Coronary artery (tissue), 2 donors: ENCODE data around the gene LRRFIP1.

Source experiments
- DNase-seq: peaks from one replicate; pipeline ENCODE4 v3.0.0-alpha.2; 2017; ENCODE audit warnings: low spot score
- H3K27ac ChIP-seq, 2 donors: fragments of 200-600 bp; sonication (generic); one replicate each; pipeline ENCODE4 v1.5.1; 2016 to 2019
- H3K4me3 ChIP-seq: fragments of 200-600 bp; sonication (generic); 2 replicates; pipeline ENCODE4 v1.5.1; 2016; ENCODE audit warnings: mild to moderate bottlenecking, moderate library complexity
- TF ChIP-seq, protein P1 (sequence below): fragments of 200-600 bp; sonication (generic); IDR thresholded peaks from one replicate; pipeline ENCODE4 v1.5.1; 2019; ENCODE audit warnings: antibody characterized with exemption

LRRFIP1 gene

GRCh38 chr2:237786936-237787335, 159.5 kb downstream of the LRRFIP1 start:
- DNase-seq: no peak
- TF ChIP-seq, protein P1, sequence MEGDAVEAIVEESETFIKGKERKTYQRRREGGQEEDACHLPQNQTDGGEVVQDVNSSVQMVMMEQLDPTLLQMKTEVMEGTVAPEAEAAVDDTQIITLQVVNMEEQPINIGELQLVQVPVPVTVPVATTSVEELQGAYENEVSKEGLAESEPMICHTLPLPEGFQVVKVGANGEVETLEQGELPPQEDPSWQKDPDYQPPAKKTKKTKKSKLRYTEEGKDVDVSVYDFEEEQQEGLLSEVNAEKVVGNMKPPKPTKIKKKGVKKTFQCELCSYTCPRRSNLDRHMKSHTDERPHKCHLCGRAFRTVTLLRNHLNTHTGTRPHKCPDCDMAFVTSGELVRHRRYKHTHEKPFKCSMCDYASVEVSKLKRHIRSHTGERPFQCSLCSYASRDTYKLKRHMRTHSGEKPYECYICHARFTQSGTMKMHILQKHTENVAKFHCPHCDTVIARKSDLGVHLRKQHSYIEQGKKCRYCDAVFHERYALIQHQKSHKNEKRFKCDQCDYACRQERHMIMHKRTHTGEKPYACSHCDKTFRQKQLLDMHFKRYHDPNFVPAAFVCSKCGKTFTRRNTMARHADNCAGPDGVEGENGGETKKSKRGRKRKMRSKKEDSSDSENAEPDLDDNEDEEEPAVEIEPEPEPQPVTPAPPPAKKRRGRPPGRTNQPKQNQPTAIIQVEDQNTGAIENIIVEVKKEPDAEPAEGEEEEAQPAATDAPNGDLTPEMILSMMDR: no peak
- Histone ChIP-seq H3K27ac (no peak overlapping the region), H3K4me3 (no peak overlapping the region)

- Histone ChIP-seq H3K27ac (no peak overlapping the region), H3K4me3 (no peak overlapping the region)
- DNase-seq: no peak
- TF ChIP-seq, protein P1: no peak
Measured at GRCh38 chr2:237790353-237790752, 163.0 kb downstream of the LRRFIP1 start.

DNA sequence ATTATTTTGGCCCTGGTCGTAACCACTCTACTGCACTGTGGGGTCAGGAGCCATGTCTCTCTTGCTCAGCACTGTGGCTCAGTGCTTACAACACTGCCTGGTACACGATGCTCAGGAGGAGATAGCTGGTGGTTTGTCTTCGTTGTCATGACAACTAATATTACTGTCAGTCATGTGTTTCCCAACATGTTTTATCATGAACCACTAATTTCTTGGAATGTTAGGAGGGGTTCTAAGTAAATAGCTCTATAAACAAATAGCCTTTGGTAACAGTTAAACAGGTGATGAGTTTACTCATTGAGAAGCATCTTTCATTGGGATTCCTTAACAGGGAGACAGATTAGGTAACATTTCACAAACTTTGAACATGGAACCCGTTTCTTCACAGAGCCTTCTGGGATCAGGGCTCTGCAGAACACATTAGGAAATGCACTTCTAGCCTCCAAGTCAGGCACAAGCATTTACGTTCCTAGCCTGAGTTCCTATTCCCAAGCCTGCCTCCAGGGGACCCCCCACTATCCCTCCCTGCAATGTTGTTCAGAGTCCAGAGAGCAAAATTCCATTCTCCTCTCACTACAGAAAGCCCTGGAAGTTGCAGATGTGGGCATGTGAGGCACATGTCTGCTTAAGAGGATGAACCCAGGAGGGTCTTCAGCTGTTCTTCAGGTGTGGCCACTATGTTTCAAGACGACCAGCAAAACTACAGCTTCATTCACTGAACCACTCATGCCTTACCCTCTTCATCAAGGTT, 164.8 kb downstream of the LRRFIP1 start:
- Histone ChIP-seq H3K4me3 (no peak overlapping the region), H3K27ac (no peak overlapping the region)
- TF ChIP-seq, protein P1: no peak
- DNase-seq: no peak

GRCh38 chr2:237797253-237797652, 169.9 kb downstream of the LRRFIP1 start:
- TF ChIP-seq, protein P1: no peak
- Histone ChIP-seq H3K4me3 (no peak overlapping the region), H3K27ac (no peak overlapping the region)
- DNase-seq: no peak

GRCh38 chr2:237798236-237799059, 171.1 kb downstream of the LRRFIP1 start, which contains the start of gene RBM44:
Gene RBM44, plus strand, starts transcription at chr2:237798779. Its CDS starts 14,831 bp downstream, at chr2:237813610.
- no peak within 1 kb of the TSS for H3K27ac ChIP-seq
- DNase-seq: no peak
- no peak within 1 kb of the TSS for H3K4me3 ChIP-seq
- TF ChIP-seq, protein P1: no peak

DNA sequence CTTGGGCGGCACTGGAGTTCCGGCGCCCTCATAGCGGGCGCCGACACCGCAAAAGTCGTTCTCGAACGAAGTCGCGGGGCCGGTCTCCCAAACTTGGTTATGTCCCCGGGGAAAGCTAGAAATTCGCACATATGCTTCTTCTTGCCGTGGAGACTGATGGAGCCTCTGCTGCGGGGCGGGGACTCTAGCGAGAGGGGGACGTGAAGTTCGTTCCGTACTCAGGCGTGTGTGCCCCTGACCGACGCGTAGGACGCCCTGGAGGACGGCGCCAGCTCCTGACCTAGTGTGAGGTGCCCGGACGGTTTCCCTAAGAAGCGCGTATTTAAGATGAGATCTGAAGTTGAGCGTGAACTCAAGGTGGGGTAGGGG, 171.7 kb downstream of the LRRFIP1 start:
- Histone ChIP-seq H3K4me3 (no peak overlapping the region), H3K27ac (no peak overlapping the region)
- DNase-seq: no peak
- TF ChIP-seq, protein P1: no peak

DNA sequence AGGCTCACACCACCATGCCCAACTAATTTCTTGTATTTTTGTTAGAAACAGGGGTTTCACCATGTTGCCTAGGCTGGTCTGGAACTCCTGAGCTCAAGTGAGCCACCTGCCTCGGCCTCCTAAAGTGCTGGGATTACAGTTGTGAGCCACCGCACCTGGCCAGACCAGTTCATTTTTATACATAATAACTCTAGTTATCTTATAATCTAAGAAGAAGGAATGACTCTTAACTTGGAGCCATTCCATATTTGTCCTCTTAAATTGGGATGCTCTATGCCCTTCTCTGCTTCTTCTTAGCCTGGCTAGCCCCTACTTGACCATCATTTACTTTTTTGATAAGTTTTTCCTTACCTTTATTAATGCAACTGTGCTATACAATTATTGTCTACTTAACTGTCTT, 174.1 kb downstream of the LRRFIP1 start:
- DNase-seq: no peak
- TF ChIP-seq, protein P1: no peak
- H3K27ac ChIP-seq: no peak overlapping the region
- H3K4me3 ChIP-seq: no peak overlapping the region
